ENCODE results near the gene ASTN1.

- TF ChIP-seq, protein P1, sequence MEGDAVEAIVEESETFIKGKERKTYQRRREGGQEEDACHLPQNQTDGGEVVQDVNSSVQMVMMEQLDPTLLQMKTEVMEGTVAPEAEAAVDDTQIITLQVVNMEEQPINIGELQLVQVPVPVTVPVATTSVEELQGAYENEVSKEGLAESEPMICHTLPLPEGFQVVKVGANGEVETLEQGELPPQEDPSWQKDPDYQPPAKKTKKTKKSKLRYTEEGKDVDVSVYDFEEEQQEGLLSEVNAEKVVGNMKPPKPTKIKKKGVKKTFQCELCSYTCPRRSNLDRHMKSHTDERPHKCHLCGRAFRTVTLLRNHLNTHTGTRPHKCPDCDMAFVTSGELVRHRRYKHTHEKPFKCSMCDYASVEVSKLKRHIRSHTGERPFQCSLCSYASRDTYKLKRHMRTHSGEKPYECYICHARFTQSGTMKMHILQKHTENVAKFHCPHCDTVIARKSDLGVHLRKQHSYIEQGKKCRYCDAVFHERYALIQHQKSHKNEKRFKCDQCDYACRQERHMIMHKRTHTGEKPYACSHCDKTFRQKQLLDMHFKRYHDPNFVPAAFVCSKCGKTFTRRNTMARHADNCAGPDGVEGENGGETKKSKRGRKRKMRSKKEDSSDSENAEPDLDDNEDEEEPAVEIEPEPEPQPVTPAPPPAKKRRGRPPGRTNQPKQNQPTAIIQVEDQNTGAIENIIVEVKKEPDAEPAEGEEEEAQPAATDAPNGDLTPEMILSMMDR (IDR thresholded peaks at IDR 0.05; ENCODE audit: insufficient read depth, low read length) = no peak
- no peak for TF ChIP-seq POLR2AphosphoS5 (IDR thresholded peaks at IDR 0.05; ENCODE audit: low read depth)
- TF ChIP-seq SPI1 (IDR thresholded peaks at IDR 0.05; ENCODE audit: borderline replicate concordance, low read depth) = no peak
- TF ChIP-seq, protein P2, sequence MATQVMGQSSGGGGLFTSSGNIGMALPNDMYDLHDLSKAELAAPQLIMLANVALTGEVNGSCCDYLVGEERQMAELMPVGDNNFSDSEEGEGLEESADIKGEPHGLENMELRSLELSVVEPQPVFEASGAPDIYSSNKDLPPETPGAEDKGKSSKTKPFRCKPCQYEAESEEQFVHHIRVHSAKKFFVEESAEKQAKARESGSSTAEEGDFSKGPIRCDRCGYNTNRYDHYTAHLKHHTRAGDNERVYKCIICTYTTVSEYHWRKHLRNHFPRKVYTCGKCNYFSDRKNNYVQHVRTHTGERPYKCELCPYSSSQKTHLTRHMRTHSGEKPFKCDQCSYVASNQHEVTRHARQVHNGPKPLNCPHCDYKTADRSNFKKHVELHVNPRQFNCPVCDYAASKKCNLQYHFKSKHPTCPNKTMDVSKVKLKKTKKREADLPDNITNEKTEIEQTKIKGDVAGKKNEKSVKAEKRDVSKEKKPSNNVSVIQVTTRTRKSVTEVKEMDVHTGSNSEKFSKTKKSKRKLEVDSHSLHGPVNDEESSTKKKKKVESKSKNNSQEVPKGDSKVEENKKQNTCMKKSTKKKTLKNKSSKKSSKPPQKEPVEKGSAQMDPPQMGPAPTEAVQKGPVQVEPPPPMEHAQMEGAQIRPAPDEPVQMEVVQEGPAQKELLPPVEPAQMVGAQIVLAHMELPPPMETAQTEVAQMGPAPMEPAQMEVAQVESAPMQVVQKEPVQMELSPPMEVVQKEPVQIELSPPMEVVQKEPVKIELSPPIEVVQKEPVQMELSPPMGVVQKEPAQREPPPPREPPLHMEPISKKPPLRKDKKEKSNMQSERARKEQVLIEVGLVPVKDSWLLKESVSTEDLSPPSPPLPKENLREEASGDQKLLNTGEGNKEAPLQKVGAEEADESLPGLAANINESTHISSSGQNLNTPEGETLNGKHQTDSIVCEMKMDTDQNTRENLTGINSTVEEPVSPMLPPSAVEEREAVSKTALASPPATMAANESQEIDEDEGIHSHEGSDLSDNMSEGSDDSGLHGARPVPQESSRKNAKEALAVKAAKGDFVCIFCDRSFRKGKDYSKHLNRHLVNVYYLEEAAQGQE (IDR thresholded peaks at IDR 0.05; ENCODE audit: insufficient replicate concordance, low read depth) = no peak
- TF ChIP-seq GABPA (IDR thresholded peaks at IDR 0.05; ENCODE audit: low read depth) = no peak
Measured at GRCh38 chr1:177183836-177184235, 19.3 kb upstream of the ASTN1 start.

Data from HL-60 (cell line).